ENCODE results near the gene PNMT. TPM values are rescaled to one million over a fixed set of nuclear protein-coding genes. Genes with fewer than 3 reads are reported as not detected.
A peak's percentile ranks its signal among the peaks of the same experiment; 100 is the strongest.

The PNMT gene
- total and polyA plus RNA-seq, 3 experiments from 2014 or later, result 0.39 TPM; not detected in 2

DNA sequence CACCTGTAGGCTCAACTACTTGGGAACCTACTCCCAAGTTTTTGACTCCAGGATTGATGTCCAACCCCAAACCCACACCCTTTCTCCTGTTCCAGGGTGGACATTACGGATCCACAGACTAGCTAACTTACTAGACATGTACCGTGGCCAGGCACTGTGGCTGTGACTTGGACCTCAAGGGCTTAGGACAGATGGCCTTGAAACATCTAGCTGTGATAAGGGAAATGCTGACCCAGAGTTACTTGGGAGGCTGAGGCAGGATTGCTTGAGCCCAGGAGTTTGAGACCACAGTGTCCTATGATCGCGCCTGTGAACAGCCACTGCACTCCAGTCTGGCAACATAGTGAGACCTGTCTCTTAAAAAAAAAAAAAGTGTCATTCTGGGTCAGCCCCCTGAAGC, 27.2 kb upstream of the PNMT start:
- Histone ChIP-seq H3K27ac (ENCODE audit: low read depth, low read length) (no peak overlapping the region), H3K4me3 (ENCODE audit: low read length) (peak overlapping the region; percentile 8), H3K9me3 (ENCODE audit: low read length) (no peaks in the 10 kb centered on the region), H3K36me3 (ENCODE audit: insufficient read depth, low read length) (no peaks in the 10 kb centered on the region), H3K27me3 (ENCODE audit: insufficient read depth, low read length, poor library complexity, severe bottlenecking) (no peaks in the 10 kb centered on the region), H3K4me1 (ENCODE audit: insufficient read depth, low read length) (peaks cover 75% of the 10 kb centered on the region)
- Mint-ChIP-seq H3K36me3 (peaks cover 0 to 26% (median 0%) of the 10 kb centered on the region in 3 donors), H3K4me3 (peak overlapping the region in 1 of 7 donors; percentile 8), H3K27ac (peak overlapping the region in 1 of 8 donors; percentile 73), H3K4me1 (peaks cover 73 to 91% (median 84%) of the 10 kb centered on the region in 3 donors), H3K27me3 (no peaks in the 10 kb centered on the region), H3K9me3 (no peaks in the 10 kb centered on the region)
- no peak for DNase-seq
- ChIA-PET CTCF (interaction anchor here (1.0 to 5.1 kb wide), 3 partner anchors 12 to 19 kb away, joined by 4 to 34 read pairs (median 5); no protein-coding TSS in a partner anchor), POLR2A (no interaction called here)

DNA sequence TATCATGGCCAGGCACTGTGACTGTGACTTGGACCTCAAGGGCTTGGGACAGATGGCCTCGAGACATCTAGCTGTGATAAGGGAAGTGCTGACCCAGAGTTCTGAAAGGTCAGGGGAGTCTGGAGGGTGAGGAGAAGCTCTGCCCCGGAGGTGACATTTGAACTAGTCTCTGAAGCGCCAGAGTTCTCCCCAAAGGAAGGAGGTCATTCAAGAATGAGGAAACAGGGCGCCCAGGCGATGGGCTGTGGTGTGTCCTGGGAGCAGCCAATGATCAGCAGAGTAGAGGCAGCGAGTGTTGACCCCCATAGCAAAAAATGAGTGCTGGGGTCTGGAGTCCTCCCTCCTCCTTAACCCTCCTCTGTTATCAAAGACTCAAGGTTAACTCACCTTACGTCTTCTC, 26.4 kb upstream of the PNMT start:
- peaks cover 67% of the 10 kb centered on the region for H3K4me1 ChIP-seq (ENCODE audit: insufficient read depth, low read length)
- H3K27ac Mint-ChIP-seq, result peak overlapping the region in 3 of 8 donors; percentile 10 to 84 (median 26)

DNA sequence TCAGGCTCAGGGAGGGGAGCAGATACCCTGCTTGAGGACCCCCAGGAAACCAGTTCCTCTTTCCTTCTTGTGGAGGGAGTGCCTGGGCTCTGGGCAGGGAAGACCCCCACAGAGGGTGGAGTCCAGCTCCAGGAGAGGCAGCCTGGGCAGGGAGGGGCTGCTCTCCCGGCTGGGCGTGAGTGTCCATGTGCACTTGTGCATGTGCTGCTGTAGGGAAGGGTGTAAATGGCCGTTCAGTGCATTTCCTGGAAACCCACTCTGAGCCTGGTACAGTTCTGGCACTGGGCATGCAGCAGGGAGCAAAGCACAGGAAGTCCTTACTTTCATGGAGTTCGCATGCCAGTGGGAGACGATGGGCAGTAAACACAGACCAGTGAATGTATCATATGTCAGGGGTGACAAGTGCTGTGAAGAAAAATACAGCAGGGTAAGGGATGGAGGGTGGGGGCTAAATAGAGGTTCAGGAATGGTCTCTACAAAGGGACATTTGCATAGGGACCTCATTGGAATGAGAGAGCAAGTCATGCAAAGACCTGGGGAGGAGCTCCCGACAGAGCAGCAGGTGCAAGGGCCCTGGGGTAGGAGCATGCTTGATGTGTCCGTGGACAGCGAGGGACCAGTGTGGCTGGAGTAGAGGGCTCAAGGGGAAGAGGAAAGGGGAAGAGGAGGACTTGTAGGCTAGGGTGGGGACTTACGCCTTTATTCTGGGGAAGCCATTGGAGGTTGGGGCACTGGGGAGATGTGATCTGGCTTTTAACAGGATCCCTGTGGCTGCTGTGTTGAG, 25.8 kb upstream of the PNMT start:
- no peak for DNase-seq
- Histone ChIP-seq H3K27me3 (ENCODE audit: insufficient read depth, low read length, poor library complexity, severe bottlenecking) (no peaks in the 10 kb centered on the region), H3K27ac (ENCODE audit: low read depth, low read length) (no peak overlapping the region), H3K4me3 (ENCODE audit: low read length) (no peak overlapping the region), H3K4me1 (ENCODE audit: insufficient read depth, low read length) (peaks cover 67% of the 10 kb centered on the region), H3K9me3 (ENCODE audit: low read length) (no peaks in the 10 kb centered on the region), H3K36me3 (ENCODE audit: insufficient read depth, low read length) (no peaks in the 10 kb centered on the region)
- CTCF ChIA-PET, result interaction anchor here (1.5 kb wide), 1 partner anchor 11 kb away, joined by 3 read pairs; no protein-coding TSS in a partner anchor
- Mint-ChIP-seq H3K9me3 (no peaks in the 10 kb centered on the region), H3K36me3 (peaks cover 0 to 23% (median 0%) of the 10 kb centered on the region in 3 donors), H3K27ac (peak overlapping the region in 6 of 8 donors; percentile 38 to 92 (median 64)), H3K4me3 (peak overlapping the region in 2 of 7 donors; percentile 2 to 44), H3K4me1 (peaks cover 63 to 88% (median 77%) of the 10 kb centered on the region in 3 donors), H3K27me3 (no peaks in the 10 kb centered on the region)
- POLR2A ChIA-PET, result no interaction called here

More for the DNA sequence above, 26.4 kb upstream of the PNMT start:
- Histone ChIP-seq H3K4me3 (ENCODE audit: low read length) (peak overlapping the region; percentile 8), H3K36me3 (ENCODE audit: insufficient read depth, low read length) (no peaks in the 10 kb centered on the region), H3K9me3 (ENCODE audit: low read length) (no peaks in the 10 kb centered on the region), H3K27me3 (ENCODE audit: insufficient read depth, low read length, poor library complexity, severe bottlenecking) (no peaks in the 10 kb centered on the region), H3K27ac (ENCODE audit: low read depth, low read length) (no peak overlapping the region)
- Mint-ChIP-seq H3K4me3 (no peak overlapping the region), H3K27me3 (no peaks in the 10 kb centered on the region), H3K9me3 (no peaks in the 10 kb centered on the region), H3K4me1 (peaks cover 66 to 86% (median 79%) of the 10 kb centered on the region in 3 donors), H3K36me3 (peaks cover 0 to 26% (median 0%) of the 10 kb centered on the region in 3 donors)
- CTCF ChIA-PET, result interaction anchor here (1.4 to 5.1 kb wide), 2 partner anchors 11 to 19 kb away, joined by 5 to 34 read pairs; no protein-coding TSS in a partner anchor
- DNase-seq, result no peak
- POLR2A ChIA-PET, result no interaction called here

DNA sequence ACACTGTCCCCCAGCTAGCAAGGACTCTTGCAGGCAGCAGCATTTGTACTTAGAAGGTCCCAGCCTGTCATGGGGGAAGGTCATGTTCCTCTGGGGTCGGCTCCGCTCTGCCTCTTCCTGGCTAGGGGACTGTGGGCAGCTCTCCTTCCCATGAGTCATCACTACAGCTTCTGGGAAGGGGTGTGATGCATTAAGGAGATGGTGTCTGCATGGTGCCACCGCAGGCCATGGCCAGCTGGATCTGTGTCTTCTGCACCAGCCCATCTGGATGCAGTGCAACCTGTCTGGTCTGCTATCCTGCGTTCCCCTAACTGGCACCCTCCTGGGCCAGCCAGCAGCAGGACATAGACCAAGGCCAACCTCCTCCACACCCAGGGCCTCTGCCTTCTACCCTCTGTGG, 25.0 kb upstream of the PNMT start:
- peaks cover 0 to 19% (median 0%) of the 10 kb centered on the region in 3 donors for H3K36me3 Mint-ChIP-seq
- Histone ChIP-seq H3K4me3 (ENCODE audit: low read length) (no peak overlapping the region), H3K27ac (ENCODE audit: low read depth, low read length) (no peak overlapping the region), H3K4me1 (ENCODE audit: insufficient read depth, low read length) (peaks cover 60% of the 10 kb centered on the region), H3K36me3 (ENCODE audit: insufficient read depth, low read length) (no peaks in the 10 kb centered on the region), H3K27me3 (ENCODE audit: insufficient read depth, low read length, poor library complexity, severe bottlenecking) (no peaks in the 10 kb centered on the region), H3K9me3 (ENCODE audit: low read length) (no peaks in the 10 kb centered on the region)
- H3K4me1 Mint-ChIP-seq, result peaks cover 55 to 83% (median 69%) of the 10 kb centered on the region in 3 donors
- no peak for DNase-seq
- H3K27ac Mint-ChIP-seq, result peak overlapping the region in 5 of 8 donors; percentile 38 to 66 (median 61)
- no peaks in the 10 kb centered on the region for H3K9me3 Mint-ChIP-seq
- H3K4me3 Mint-ChIP-seq, result no peak overlapping the region
- H3K27me3 Mint-ChIP-seq, result no peaks in the 10 kb centered on the region
- ChIA-PET POLR2A (no interaction called here), CTCF (interaction anchor here (1.5 to 2.8 kb wide), 2 partner anchors 11 to 21 kb away, joined by 3 to 10 read pairs; no protein-coding TSS in a partner anchor)

DNA sequence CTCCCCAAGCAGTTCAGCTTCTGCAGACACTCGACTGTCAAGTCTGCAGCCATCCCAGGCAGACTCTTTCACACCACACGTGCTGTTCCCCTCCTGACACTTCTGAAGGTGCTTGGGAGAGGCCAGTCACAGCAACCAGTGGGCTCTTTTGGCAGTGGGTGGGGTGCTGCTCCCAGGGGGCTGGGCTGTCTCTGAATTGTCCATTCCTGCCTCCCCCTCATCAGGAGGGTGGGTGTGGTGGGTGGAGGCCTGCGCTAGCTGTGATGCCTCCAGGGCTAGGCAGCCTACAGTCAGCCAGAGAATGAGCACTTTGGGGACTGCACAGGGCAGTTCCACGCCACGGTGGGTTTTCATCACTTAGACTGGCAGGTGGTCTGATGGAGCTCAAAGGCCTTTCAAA, 21.0 kb upstream of the PNMT start:
- Histone ChIP-seq H3K27ac (ENCODE audit: low read depth, low read length) (no peak overlapping the region), H3K9me3 (ENCODE audit: low read length) (no peaks in the 10 kb centered on the region), H3K4me3 (ENCODE audit: low read length) (no peak overlapping the region), H3K4me1 (ENCODE audit: insufficient read depth, low read length) (peaks cover 21% of the 10 kb centered on the region), H3K36me3 (ENCODE audit: insufficient read depth, low read length) (no peaks in the 10 kb centered on the region), H3K27me3 (ENCODE audit: insufficient read depth, low read length, poor library complexity, severe bottlenecking) (no peaks in the 10 kb centered on the region)
- peak overlapping the region in 1 of 8 donors; percentile 50 for H3K27ac Mint-ChIP-seq
- no peak overlapping the region for H3K4me3 Mint-ChIP-seq
- no peaks in the 10 kb centered on the region for H3K27me3 Mint-ChIP-seq
- peaks cover 51 to 77% (median 66%) of the 10 kb centered on the region in 3 donors for H3K4me1 Mint-ChIP-seq
- ChIA-PET POLR2A (no interaction called here), CTCF (interaction anchor here (0.9 to 2.8 kb wide), 2 partner anchors 17 to 24 kb away, joined by 3 to 15 read pairs; no protein-coding TSS in a partner anchor)
- DNase-seq, result no peak
- peaks cover 0 to 2% (median 0%) of the 10 kb centered on the region in 5 donors for H3K9me3 Mint-ChIP-seq
- peaks cover 0 to 29% (median 0%) of the 10 kb centered on the region in 3 donors for H3K36me3 Mint-ChIP-seq

DNA sequence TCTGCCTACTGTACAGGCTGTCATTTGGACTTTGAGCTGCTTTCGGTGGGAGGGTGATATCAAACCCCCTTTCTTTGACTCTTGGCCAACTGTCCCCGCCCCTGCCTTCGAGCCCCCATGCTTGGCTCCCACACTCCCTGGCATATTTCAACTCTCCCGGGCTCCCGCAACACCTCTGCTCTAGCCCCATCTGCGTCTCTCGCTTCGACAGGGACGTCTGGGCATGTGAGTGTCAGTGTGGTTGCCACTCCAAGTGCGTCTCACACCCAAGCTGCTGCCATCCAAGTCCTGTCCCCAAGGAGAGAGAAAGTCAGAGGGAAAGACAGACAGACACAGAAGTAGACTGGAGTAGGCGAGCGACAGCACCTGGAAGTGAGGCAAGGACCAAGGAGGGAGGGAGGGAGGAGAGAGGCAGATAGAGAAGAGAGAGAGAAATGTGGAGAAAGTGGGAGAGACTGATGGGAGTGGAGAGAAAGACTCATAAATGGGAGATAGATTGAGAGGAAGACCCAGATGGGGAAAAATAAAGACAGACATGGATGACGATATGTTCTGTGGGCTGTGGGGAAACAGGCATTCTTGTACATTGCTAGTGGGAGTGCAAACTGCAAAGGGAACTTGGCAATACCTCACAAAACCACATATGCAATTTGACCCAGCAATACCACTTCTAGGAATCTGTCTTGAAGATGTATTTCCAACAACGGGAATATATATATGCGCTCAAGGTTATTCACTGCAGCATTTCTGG, 19.5 kb upstream of the PNMT start:
- Mint-ChIP-seq H3K27me3 (no peaks in the 10 kb centered on the region), H3K36me3 (peaks cover 0 to 29% (median 3%) of the 10 kb centered on the region in 3 donors), H3K9me3 (peaks cover 0 to 2% (median 0%) of the 10 kb centered on the region in 5 donors), H3K27ac (peak overlapping the region in 5 of 8 donors; percentile 48 to 82 (median 70)), H3K4me1 (peaks cover 43 to 77% (median 58%) of the 10 kb centered on the region in 3 donors), H3K4me3 (no peak overlapping the region)
- DNase-seq, result no peak
- ChIA-PET CTCF (interaction anchor here (2.8 kb wide), 1 partner anchor 26 kb away, joined by 15 read pairs; no protein-coding TSS in a partner anchor), POLR2A (no interaction called here)
- H3K4me1 ChIP-seq (ENCODE audit: insufficient read depth, low read length), result peaks cover 13% of the 10 kb centered on the region
- H3K4me3 ChIP-seq (ENCODE audit: low read length), result no peak overlapping the region
- H3K27me3 ChIP-seq (ENCODE audit: insufficient read depth, low read length, poor library complexity, severe bottlenecking), result no peaks in the 10 kb centered on the region
- no peaks in the 10 kb centered on the region for H3K36me3 ChIP-seq (ENCODE audit: insufficient read depth, low read length)
- no peak overlapping the region for H3K27ac ChIP-seq (ENCODE audit: low read depth, low read length)
- no peaks in the 10 kb centered on the region for H3K9me3 ChIP-seq (ENCODE audit: low read length)

DNA sequence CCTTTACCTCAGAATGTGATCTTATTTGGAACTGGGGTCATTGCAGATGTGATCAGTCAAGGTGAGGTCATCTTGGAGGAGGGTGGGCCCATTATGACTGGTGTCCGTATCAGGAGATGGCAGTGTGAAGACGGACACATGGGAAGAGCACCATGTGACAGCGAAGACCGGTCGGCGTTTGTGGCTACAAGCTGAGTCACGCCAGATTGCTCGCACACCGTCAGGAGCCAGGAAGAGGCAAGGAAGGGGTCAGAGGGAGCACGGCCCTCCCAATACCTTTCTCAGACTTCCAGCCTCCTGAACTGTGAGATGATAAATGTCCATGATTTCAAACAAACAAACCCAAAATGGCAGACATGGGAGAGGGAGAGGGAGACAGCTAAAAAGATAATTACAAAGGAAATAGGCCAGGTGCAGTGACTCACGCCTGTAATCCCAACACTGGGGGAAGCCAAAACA, 18.1 kb upstream of the PNMT start:
- no peak overlapping the region for H3K4me3 ChIP-seq (ENCODE audit: low read length)
- Mint-ChIP-seq H3K27me3 (no peaks in the 10 kb centered on the region), H3K27ac (peak overlapping the region in 4 of 8 donors; percentile 15 to 78 (median 34)), H3K4me1 (peaks cover 39 to 74% (median 50%) of the 10 kb centered on the region in 3 donors), H3K36me3 (peaks cover 0 to 38% (median 10%) of the 10 kb centered on the region in 3 donors), H3K9me3 (peaks cover 0 to 2% (median 0%) of the 10 kb centered on the region in 5 donors), H3K4me3 (no peak overlapping the region)
- no peaks in the 10 kb centered on the region for H3K27me3 ChIP-seq (ENCODE audit: insufficient read depth, low read length, poor library complexity, severe bottlenecking)
- DNase-seq, result no peak
- H3K36me3 ChIP-seq (ENCODE audit: insufficient read depth, low read length), result peaks cover 3% of the 10 kb centered on the region
- H3K9me3 ChIP-seq (ENCODE audit: low read length), result no peaks in the 10 kb centered on the region
- CTCF ChIA-PET, result interaction anchor here (1.4 to 1.5 kb wide), 2 partner anchors 27 to 28 kb away, joined by 5 to 6 read pairs; no protein-coding TSS in a partner anchor
- H3K4me1 ChIP-seq (ENCODE audit: insufficient read depth, low read length), result peaks cover 19% of the 10 kb centered on the region
- no peak overlapping the region for H3K27ac ChIP-seq (ENCODE audit: low read depth, low read length)
- POLR2A ChIA-PET, result no interaction called here
